ENCODE measurements around the gene POLR3E. TPM values are rescaled to one million over a fixed set of nuclear protein-coding genes. Genes with fewer than 3 reads are reported as not detected.

Gene POLR3E
- total and polyA plus RNA-seq, 2 experiments from 2014 or later = 23.5 to 62.5 TPM

DNA sequence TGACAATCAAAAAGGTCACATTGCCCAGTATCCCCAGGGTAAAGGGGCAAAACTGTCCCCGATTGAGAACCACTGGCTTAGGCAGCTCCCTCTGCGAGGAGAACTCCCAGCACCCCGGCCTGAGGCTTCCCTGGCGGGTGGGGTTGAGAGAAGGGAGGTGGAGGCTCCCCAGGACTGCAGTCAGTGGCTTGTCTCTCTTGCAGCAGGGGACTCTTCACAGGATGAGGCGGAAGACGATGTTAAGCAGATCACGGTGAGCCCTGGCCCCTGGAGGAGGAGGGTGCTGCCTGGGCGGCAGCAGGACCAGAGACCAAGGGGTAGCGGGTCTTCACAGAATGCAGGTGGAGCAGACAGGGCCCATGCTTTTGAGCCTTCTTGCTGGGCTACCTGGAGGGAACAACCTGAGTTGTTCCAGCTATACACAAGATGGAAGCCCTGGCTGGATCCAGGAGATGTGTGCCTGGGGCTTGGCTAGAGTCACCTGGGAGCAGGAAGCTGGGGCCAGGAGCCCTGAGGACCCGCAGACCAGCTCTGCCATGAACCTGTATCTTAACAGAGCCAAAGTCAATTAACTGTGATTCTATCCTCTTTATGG, 16.8 kb downstream of the POLR3E start:
- no peak for DNase-seq (ENCODE audit: low spot score)
- Histone ChIP-seq H3K4me2 (no peak overlapping the region), H3K27me3 (no peaks in the 10 kb centered on the region), H3K9me2 (replicated peaks; ENCODE audit: insufficient read depth) (no peaks in the 10 kb centered on the region), H3K4me1 (ENCODE audit: insufficient read depth) (no peaks in the 10 kb centered on the region), H3K4me3 (no peak overlapping the region), H3K36me3 (replicated peaks; ENCODE audit: insufficient read depth, low read depth) (no peaks in the 10 kb centered on the region), H2AFZ (no peak overlapping the region), H3K27ac (no peak overlapping the region), H3K79me2 (no peaks in the 10 kb centered on the region), H4K20me1 (ENCODE audit: insufficient read depth, poor library complexity, severe bottlenecking) (no peaks in the 10 kb centered on the region), H3K9me3 (ENCODE audit: low read depth) (no peaks in the 10 kb centered on the region)
- 95% methylated on average over 10 of the region's 10 CpGs for WGBS (ENCODE audit: low lambda C conversion rate, missing lambda C conversion rate)
- TF ChIP-seq EZH2 (IDR thresholded peaks at IDR 0.05; ENCODE audit: borderline replicate concordance) = no peak

DNA sequence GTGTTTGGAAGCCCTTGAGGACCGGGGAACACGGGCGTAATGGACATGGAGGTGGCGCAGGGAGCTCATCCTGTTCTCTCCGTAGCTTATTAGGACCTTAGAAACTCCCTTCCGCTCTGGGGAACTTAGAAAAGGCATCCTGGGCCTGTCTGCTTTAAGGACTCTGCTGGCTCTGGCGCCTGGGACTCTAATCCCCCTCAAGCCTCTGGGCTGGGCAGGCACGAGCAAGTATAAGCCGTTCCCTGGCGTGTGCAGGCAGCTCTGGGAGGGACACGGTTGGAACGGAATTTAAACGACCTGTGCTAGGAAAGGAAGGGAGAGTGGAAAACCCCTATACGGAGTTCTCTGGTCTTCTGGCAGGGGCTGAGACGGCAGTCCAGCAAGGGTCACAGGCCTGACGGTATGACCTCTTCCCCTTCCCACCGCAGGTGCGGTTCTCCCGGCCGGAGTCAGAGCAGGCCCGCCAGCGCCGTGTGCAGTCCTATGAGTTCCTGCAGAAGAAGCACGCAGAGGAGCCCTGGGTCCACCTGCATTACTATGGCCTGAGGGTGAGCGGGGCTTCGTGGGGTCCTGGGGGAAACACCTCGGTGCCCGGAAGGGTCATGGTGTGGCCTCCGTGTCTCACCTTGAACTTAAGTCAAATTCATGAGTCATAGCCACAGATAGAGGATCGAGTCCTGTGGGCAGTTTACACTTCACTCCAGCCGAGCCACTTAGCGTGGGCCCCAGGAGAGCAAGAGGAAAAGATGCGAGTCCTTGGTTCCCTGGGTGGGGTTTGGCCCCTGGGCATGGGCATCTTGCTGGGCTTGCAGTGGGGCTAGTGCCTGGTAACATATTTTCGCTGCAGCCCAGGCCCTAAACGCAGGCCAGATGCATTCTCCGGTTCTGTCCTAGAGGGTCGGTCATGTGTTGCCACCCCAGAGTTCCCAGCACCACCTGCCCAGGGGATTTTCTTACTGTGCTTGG, 17.7 kb downstream of the POLR3E start:
- no peak for DNase-seq (ENCODE audit: low spot score)
- H2AFZ ChIP-seq = no peak overlapping the region
- no peaks in the 10 kb centered on the region for H3K36me3 ChIP-seq (replicated peaks; ENCODE audit: insufficient read depth, low read depth)

DNA sequence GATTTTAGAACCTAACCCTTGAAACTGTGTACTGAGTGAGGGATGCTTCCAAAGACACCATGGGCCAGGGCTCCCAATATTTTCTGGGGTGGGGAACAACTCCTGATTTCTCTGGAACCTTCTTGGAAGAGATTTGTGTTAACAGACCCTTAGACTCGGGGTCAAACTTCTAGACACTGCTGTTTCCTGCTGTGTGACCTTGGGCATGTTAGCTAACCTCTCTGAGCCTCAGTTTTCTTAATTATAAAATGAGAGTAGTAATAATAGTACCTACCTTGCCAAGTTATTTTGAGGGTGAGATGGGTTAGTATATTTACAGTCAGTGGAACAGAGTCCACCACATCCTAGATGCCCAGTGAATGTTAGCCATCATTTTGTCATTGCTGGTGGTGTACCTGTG, 18.8 kb downstream of the POLR3E start:
- Histone ChIP-seq H3K79me2 (no peaks in the 10 kb centered on the region), H3K9me2 (replicated peaks; ENCODE audit: insufficient read depth) (no peaks in the 10 kb centered on the region), H3K36me3 (replicated peaks; ENCODE audit: insufficient read depth, low read depth) (no peaks in the 10 kb centered on the region), H4K20me1 (ENCODE audit: insufficient read depth, poor library complexity, severe bottlenecking) (no peaks in the 10 kb centered on the region), H3K27ac (no peak overlapping the region), H3K4me1 (ENCODE audit: insufficient read depth) (no peaks in the 10 kb centered on the region), H3K27me3 (no peaks in the 10 kb centered on the region), H3K4me3 (no peak overlapping the region), H3K4me2 (no peak overlapping the region), H3K9me3 (ENCODE audit: low read depth) (no peaks in the 10 kb centered on the region), H2AFZ (no peak overlapping the region)
- 100% methylated on average over 1 of the region's 1 CpG for WGBS (ENCODE audit: low lambda C conversion rate, missing lambda C conversion rate)
- no peak for DNase-seq (ENCODE audit: low spot score)
- no peak for TF ChIP-seq EZH2phosphoT487 (IDR thresholded peaks at IDR 0.05; ENCODE audit: low read depth, severe bottlenecking, unreplicated experiment)
- TF ChIP-seq EZH2 (IDR thresholded peaks at IDR 0.05; ENCODE audit: borderline replicate concordance) = no peak
- TF ChIP-seq, protein P1, sequence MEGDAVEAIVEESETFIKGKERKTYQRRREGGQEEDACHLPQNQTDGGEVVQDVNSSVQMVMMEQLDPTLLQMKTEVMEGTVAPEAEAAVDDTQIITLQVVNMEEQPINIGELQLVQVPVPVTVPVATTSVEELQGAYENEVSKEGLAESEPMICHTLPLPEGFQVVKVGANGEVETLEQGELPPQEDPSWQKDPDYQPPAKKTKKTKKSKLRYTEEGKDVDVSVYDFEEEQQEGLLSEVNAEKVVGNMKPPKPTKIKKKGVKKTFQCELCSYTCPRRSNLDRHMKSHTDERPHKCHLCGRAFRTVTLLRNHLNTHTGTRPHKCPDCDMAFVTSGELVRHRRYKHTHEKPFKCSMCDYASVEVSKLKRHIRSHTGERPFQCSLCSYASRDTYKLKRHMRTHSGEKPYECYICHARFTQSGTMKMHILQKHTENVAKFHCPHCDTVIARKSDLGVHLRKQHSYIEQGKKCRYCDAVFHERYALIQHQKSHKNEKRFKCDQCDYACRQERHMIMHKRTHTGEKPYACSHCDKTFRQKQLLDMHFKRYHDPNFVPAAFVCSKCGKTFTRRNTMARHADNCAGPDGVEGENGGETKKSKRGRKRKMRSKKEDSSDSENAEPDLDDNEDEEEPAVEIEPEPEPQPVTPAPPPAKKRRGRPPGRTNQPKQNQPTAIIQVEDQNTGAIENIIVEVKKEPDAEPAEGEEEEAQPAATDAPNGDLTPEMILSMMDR (IDR thresholded peaks at IDR 0.05; ENCODE audit: poor library complexity) = no peak

More for the DNA sequence above, 17.7 kb downstream of the POLR3E start:
- no peak overlapping the region for H3K4me2 ChIP-seq
- H4K20me1 ChIP-seq (ENCODE audit: insufficient read depth, poor library complexity, severe bottlenecking) = no peaks in the 10 kb centered on the region
- TF ChIP-seq, protein P1 (IDR thresholded peaks at IDR 0.05; ENCODE audit: poor library complexity) = no peak
- TF ChIP-seq EZH2phosphoT487 (IDR thresholded peaks at IDR 0.05; ENCODE audit: low read depth, severe bottlenecking, unreplicated experiment) (no peak), EZH2 (IDR thresholded peaks at IDR 0.05; ENCODE audit: borderline replicate concordance) (no peak)
- H3K9me3 ChIP-seq (ENCODE audit: low read depth) = no peaks in the 10 kb centered on the region
- H3K4me3 ChIP-seq = no peak overlapping the region
- WGBS (ENCODE audit: low lambda C conversion rate, missing lambda C conversion rate) = 86% methylated on average over 37 of the region's 37 CpGs
- no peak overlapping the region for H3K27ac ChIP-seq
- no peaks in the 10 kb centered on the region for H3K27me3 ChIP-seq
- H3K79me2 ChIP-seq = no peaks in the 10 kb centered on the region
- H3K9me2 ChIP-seq (replicated peaks; ENCODE audit: insufficient read depth) = no peaks in the 10 kb centered on the region
- H3K4me1 ChIP-seq (ENCODE audit: insufficient read depth) = no peaks in the 10 kb centered on the region

DNA sequence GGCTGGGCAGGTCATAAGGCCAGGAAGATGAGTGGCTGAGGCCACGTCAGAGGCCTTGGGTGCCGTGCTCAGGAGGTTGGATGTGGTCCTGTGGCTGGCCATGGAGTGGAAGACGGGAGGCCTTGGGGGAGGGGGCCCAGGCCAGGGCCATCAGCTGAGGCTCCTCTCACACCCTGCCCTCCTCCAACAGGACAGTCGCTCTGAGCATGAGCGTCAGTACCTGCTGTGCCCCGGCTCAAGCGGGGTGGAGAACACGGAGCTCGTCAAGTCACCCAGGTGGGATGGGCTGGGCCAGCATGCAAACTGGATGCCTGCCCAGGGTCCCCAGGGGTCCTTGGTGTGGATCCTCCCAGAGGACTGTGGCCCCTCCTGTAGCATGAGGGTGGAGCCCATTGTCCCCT, 19.2 kb downstream of the POLR3E start:
- no peaks in the 10 kb centered on the region for H4K20me1 ChIP-seq (ENCODE audit: insufficient read depth, poor library complexity, severe bottlenecking)
- H3K27me3 ChIP-seq = no peaks in the 10 kb centered on the region
- WGBS (ENCODE audit: low lambda C conversion rate, missing lambda C conversion rate) = 99% methylated on average over 9 of the region's 9 CpGs
- no peak overlapping the region for H2AFZ ChIP-seq
- H3K27ac ChIP-seq = no peak overlapping the region
- no peaks in the 10 kb centered on the region for H3K9me2 ChIP-seq (replicated peaks; ENCODE audit: insufficient read depth)
- H3K9me3 ChIP-seq (ENCODE audit: low read depth) = no peaks in the 10 kb centered on the region
- no peaks in the 10 kb centered on the region for H3K4me1 ChIP-seq (ENCODE audit: insufficient read depth)
- no peaks in the 10 kb centered on the region for H3K36me3 ChIP-seq (replicated peaks; ENCODE audit: insufficient read depth, low read depth)
- H3K4me2 ChIP-seq = no peak overlapping the region
- TF ChIP-seq EZH2phosphoT487 (IDR thresholded peaks at IDR 0.05; ENCODE audit: low read depth, severe bottlenecking, unreplicated experiment) (no peak), EZH2 (IDR thresholded peaks at IDR 0.05; ENCODE audit: borderline replicate concordance) (no peak)
- TF ChIP-seq, protein P1 (IDR thresholded peaks at IDR 0.05; ENCODE audit: poor library complexity) = no peak
- H3K79me2 ChIP-seq = peaks cover under 1% of the 10 kb centered on the region
- no peak for DNase-seq (ENCODE audit: low spot score)
- no peak overlapping the region for H3K4me3 ChIP-seq
